Gastrocnemius medialis (tissue), 4 donors: ENCODE data around the gene OR4C11.

ENCODE experiments used
- POLR2A ChIP-seq, 2 donors: fragments of 450-650 bp; IDR thresholded peaks; one replicate each; pipeline ENCODE4 v1.6.1; 2017; ENCODE audit warnings: antibody characterized with exemption in 2 of 2, mild to moderate bottlenecking in 2 of 2, moderate library complexity in 2 of 2
- TF ChIP-seq, protein P1 (sequence below), 5 experiments: fragments of 450-650 bp in 3 of 5; fragments of 200-600 bp in 2 of 5; sonication (generic) in 2 of 5; IDR thresholded peaks in 4 of 5; conservative IDR thresholded peaks in 1 of 5; 1 replicate in 4 of 5; 2 replicates in 1 of 5; pipeline ENCODE4 v1.5.1; 2016 to 2019; ENCODE audit warnings: antibody characterized with exemption in 5 of 5, mild to moderate bottlenecking in 3 of 5, moderate library complexity in 3 of 5

DNA sequence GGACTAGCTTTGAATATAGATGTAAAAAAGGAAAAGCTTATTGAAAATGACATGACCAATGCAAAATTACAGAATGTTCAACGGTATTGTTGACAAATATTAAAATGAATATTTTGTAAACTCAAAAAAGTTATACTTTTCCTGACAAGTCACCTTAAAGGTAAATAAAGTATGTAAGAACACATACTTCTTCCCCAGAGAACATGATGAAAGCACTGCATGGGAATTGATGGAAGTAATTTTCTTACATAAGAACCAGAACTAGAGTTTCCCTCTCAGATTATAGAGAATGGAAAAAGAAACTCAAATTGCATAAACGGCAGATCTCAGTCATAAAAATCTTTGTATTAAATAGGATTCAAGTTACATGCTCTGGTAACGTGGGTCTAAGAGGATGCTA, 27.4 kb upstream of the OR4C11 start, which contains the start of gene OR4P4:
- TF ChIP-seq, protein P1, sequence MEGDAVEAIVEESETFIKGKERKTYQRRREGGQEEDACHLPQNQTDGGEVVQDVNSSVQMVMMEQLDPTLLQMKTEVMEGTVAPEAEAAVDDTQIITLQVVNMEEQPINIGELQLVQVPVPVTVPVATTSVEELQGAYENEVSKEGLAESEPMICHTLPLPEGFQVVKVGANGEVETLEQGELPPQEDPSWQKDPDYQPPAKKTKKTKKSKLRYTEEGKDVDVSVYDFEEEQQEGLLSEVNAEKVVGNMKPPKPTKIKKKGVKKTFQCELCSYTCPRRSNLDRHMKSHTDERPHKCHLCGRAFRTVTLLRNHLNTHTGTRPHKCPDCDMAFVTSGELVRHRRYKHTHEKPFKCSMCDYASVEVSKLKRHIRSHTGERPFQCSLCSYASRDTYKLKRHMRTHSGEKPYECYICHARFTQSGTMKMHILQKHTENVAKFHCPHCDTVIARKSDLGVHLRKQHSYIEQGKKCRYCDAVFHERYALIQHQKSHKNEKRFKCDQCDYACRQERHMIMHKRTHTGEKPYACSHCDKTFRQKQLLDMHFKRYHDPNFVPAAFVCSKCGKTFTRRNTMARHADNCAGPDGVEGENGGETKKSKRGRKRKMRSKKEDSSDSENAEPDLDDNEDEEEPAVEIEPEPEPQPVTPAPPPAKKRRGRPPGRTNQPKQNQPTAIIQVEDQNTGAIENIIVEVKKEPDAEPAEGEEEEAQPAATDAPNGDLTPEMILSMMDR (IDR thresholded peaks at IDR 0.05 in 4 of 5, conservative IDR thresholded peaks at IDR 0.05 in 1 of 5), result no peak
- no peak for TF ChIP-seq POLR2A (IDR thresholded peaks at IDR 0.05)
